Endothelial cell of umbilical vein (primary cell): Measurements from ENCODE around the gene NKG7. TPM values are rescaled to one million over a fixed set of nuclear protein-coding genes. Genes with fewer than 3 reads are reported as not detected.
"Not testable (repeated sequence)": the region's sequence is repeated elsewhere in the genome, so short reads cannot be mapped to it uniquely, and the experiment has no call there.

ENCODE experiments used
- BruUV-seq: library from RNA; stranded (reverse); fragments of 400-500 nt; replicated peaks from 2 replicates; lab custom pipeline; 2021; lab: Mats Ljungman, UMichigan
- CTCF ChIA-PET: fragments of 300-600, 350-600 bp; sonication (Branson Sonifier 250); formaldehyde crosslinking; loops from one replicate; lab custom pipeline; 2021; ENCODE audit warnings: antibody characterized with exemption, inconsistent platforms; lab: Charles Lee
- POLR2A ChIA-PET: fragments of 300-600, 350-600 bp; sonication (Branson Sonifier 250); formaldehyde crosslinking; loops from one replicate; lab custom pipeline; 2021; ENCODE audit warnings: antibody characterized with exemption, inconsistent platforms; lab: Charles Lee
- DNase-seq: peaks from one replicate; pipeline ENCODE4 v3.0.0-alpha.2; 2011; ENCODE audit warnings: low read depth, low spot score
- FAIRE-seq: peaks from 2 replicates; lab custom pipeline; 2011; peaks lifted over from hg19 to GRCh38; lab: Jason Lieb, UNC
- H2AFZ ChIP-seq: 2 replicates; pipeline ENCODE4 v1.6.0; 2012; ENCODE audit warnings: low read depth, low read length, control low read depth, inconsistent platforms
- H3K27ac ChIP-seq: 2 replicates; pipeline ENCODE4 v1.5.1; 2011; ENCODE audit warnings: low read depth, mild to moderate bottlenecking, control low read depth, low read length, moderate library complexity; ENCODE audit not compliant: insufficient read depth
- H3K27me3 ChIP-seq, 2 experiments: 2 replicates each; pipeline versions ENCODE4 v1.6.0 to v1.6.1; 2011; ENCODE audit warnings: low read length in 2 of 2, mixed read lengths in 1 of 2; ENCODE audit not compliant: control insufficient read depth in 2 of 2, insufficient read depth in 2 of 2
- H3K36me3 ChIP-seq, 2 experiments: 2 replicates in 1 of 2; 3 replicates in 1 of 2; pipeline ENCODE4 v1.5.1; 2011; ENCODE audit warnings: low read length in 2 of 2, mild to moderate bottlenecking in 1 of 2, moderate library complexity in 1 of 2; ENCODE audit not compliant: control insufficient read depth in 2 of 2, insufficient read depth in 2 of 2; ENCODE audit errors: extremely low read depth in 1 of 2
- H3K4me1 ChIP-seq: 3 replicates; pipeline ENCODE4 v1.5.1; 2011; ENCODE audit warnings: mild to moderate bottlenecking, low read length; ENCODE audit not compliant: control insufficient read depth, insufficient read depth; ENCODE audit errors: extremely low read depth
- H3K4me2 ChIP-seq: 2 replicates; pipeline ENCODE4 v1.6.1; 2011; ENCODE audit warnings: low read length, control low read depth, mixed read lengths; ENCODE audit not compliant: insufficient read depth
- H3K4me3 ChIP-seq, 3 experiments: fragments of 200-600 bp in 1 of 3; sonication (generic), shearing (Covaris generic) in 1 of 3; replicated peaks in 1 of 3; 2 replicates each; pipeline ENCODE4 v1.5.1; 2011 to 2016; ENCODE audit warnings: control low read depth in 3 of 3, low read length in 3 of 3, mild to moderate bottlenecking in 2 of 3, inconsistent platforms in 1 of 3, low read depth in 1 of 3, moderate library complexity in 1 of 3; ENCODE audit not compliant: insufficient read depth in 1 of 3
- H3K79me2 ChIP-seq: 2 replicates; pipeline ENCODE4 v1.6.0; 2012; ENCODE audit warnings: low read length, inconsistent platforms; ENCODE audit not compliant: control insufficient read depth, insufficient read depth
- H3K9ac ChIP-seq: replicated peaks from 2 replicates; pipeline ENCODE3; 2011; ENCODE audit warnings: low read length, control low read depth; ENCODE audit not compliant: insufficient read depth; ENCODE audit errors: extremely low read depth
- H3K9me1 ChIP-seq: replicated peaks from 3 replicates; pipeline ENCODE4 v1.6.0; 2011; ENCODE audit warnings: mild to moderate bottlenecking, low read length; ENCODE audit not compliant: control insufficient read depth, insufficient read depth; ENCODE audit errors: extremely low read depth
- H3K9me3 ChIP-seq: replicated peaks from 2 replicates; pipeline ENCODE4 v1.5.1; 2012; ENCODE audit warnings: low read length, inconsistent platforms; ENCODE audit not compliant: control insufficient read depth, insufficient read depth
- H4K20me1 ChIP-seq: replicated peaks from 2 replicates; pipeline ENCODE3; 2011; ENCODE audit warnings: mild to moderate bottlenecking, low read length; ENCODE audit not compliant: control insufficient read depth, insufficient read depth; ENCODE audit errors: extremely low read depth
- EZH2 ChIP-seq: IDR thresholded peaks from 2 replicates; pipeline ENCODE4 v1.6.1; 2012; ENCODE audit warnings: borderline replicate concordance, low read depth, mild to moderate bottlenecking, moderate library complexity, low read length, inconsistent platforms; ENCODE audit not compliant: severe bottlenecking
- FOS ChIP-seq: IDR thresholded peaks from 2 replicates; pipeline ENCODE4 v1.6.1; 2011; ENCODE audit warnings: mild to moderate bottlenecking, low read length, moderate library complexity, borderline replicate concordance; ENCODE audit not compliant: insufficient read depth
- GATA2 ChIP-seq: IDR thresholded peaks from 2 replicates; pipeline ENCODE4 v1.7.0; 2011; ENCODE audit warnings: low read depth, mild to moderate bottlenecking, moderate library complexity, mixed read lengths, low read length; ENCODE audit not compliant: insufficient read length, insufficient read depth
- JUN ChIP-seq: IDR thresholded peaks from 2 replicates; pipeline ENCODE4 v1.6.1; 2011; ENCODE audit warnings: borderline replicate concordance, low read depth; ENCODE audit not compliant: insufficient read length, insufficient read depth
- MAX ChIP-seq: IDR thresholded peaks from 2 replicates; pipeline ENCODE4 v1.6.1; 2011; ENCODE audit not compliant: insufficient read depth, insufficient read length
- MYC ChIP-seq: IDR thresholded peaks from one replicate; pipeline ENCODE4 v1.6.1; 2011; ENCODE audit warnings: mild to moderate bottlenecking, low read depth, low read length
- POLR2A ChIP-seq: IDR thresholded peaks from 2 replicates; pipeline ENCODE4 v1.6.1; 2012; ENCODE audit warnings: low read depth, mild to moderate bottlenecking, control low read depth, low read length
- POLR2AphosphoS5 ChIP-seq: IDR thresholded peaks from 2 replicates; pipeline ENCODE4 v1.6.1; 2012; ENCODE audit warnings: low read depth, mild to moderate bottlenecking, control low read depth, low read length, moderate library complexity; ENCODE audit not compliant: insufficient read depth
- dilution Hi-C: fragments of 300-500 bp; cut with MboI; formaldehyde crosslinking; loops from one replicate; pipeline ENCODE4 v1.15.0; 2019; ENCODE audit warnings: low sequenced_read_pairs; ENCODE audit not compliant: extremely low pct_ligation_motif_present
- intact Hi-C: fragments of 100-400 bp; cut with micrococcal nuclease; formaldehyde crosslinking; loops from one replicate; pipeline ENCODE4 v1.10.0; 2022
- polyA plus RNA-seq, 4 experiments: library from polyadenylated mRNA; depleted of rRNA in 3 of 4; stranded (reverse) in 3 of 4; unstranded in 1 of 4; fragments of >200 nt; gene quantifications; 2 replicates each; pipeline versions ENCODE4 v1.2.1 to v1.2.3, GENCODE V29; 2011 to 2012; ENCODE audit warnings: missing spikeins in 1 of 4
- total RNA-seq: library from RNA; stranded (reverse); gene quantifications from 2 replicates; pipeline ENCODE4 v1.2.3, GENCODE V29; 2021
- TF ChIP-seq, protein P1 (sequence below), 2 donors: IDR thresholded peaks; 1 replicate in 1 of 2; 2 replicates in 1 of 2; pipeline ENCODE4 v1.5.1; 2011; ENCODE audit warnings: low read length in 2 of 2, mild to moderate bottlenecking in 2 of 2, moderate library complexity in 2 of 2, control low read depth in 1 of 2, inconsistent platforms in 1 of 2, low read depth in 1 of 2; ENCODE audit not compliant: insufficient read depth in 1 of 2; ENCODE audit errors: extremely low read depth in 1 of 2

Gene NKG7
- total and polyA plus RNA-seq, 2 donors (not counting 3 experiments of a cell fraction or from before 2014, with no cell fraction given), result not detected

GRCh38 chr19:51416422-51416821 lies 44.0 kb upstream of the NKG7 start:
- dilution Hi-C loops, H3K9me1 ChIP-seq, H3K4me3 ChIP-seq, H4K20me1 ChIP-seq, FAIRE-seq, H3K27ac ChIP-seq, H3K4me1 ChIP-seq, H2AFZ ChIP-seq, H3K9me3 ChIP-seq, BruUV-seq, H3K36me3 ChIP-seq, H3K79me2 ChIP-seq, intact Hi-C loops, H3K9ac ChIP-seq, POLR2A ChIA-PET, H3K4me2 ChIP-seq, H3K27me3 ChIP-seq, DNase-seq: not testable (repeated sequence)
- CTCF ChIA-PET, result interaction anchor here (3.1 kb wide), 1 partner anchor 245 kb away, joined by 10 read pairs; no protein-coding TSS in a partner anchor

DNA sequence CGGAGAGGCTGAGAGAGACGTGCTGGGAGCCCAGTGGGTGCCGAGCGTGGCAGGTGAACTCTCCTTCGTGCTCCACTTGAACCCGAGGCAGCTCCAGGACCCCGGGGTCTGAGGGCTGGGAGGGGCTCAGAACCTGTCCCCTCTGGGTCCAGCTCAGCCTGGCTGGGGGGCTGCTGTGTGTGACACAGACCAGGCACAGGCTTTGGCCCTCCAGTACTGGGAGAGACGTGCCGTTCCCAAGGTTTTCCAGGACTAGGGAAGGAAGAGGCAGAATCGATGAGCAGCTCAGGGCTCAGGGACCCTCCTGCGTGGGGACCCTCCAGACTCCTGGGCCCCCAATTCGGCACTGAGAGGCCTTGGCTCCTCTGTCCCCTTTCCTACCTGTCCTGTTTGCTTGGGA lies 42.7 kb upstream of the NKG7 start:
- ChIA-PET POLR2A (no interaction called here), CTCF (no interaction called here)
- Histone ChIP-seq H4K20me1 (no peaks in the 10 kb centered on the region), H3K9me3 (no peaks in the 10 kb centered on the region), H3K36me3 (no peaks in the 10 kb centered on the region), H3K27me3 (no peaks in the 10 kb centered on the region), H3K9ac (no peak overlapping the region), H3K4me2 (no peak overlapping the region), H3K79me2 (no peaks in the 10 kb centered on the region), H3K9me1 (no peaks in the 10 kb centered on the region), H3K27ac (no peak overlapping the region), H3K4me3 (no peak overlapping the region), H2AFZ (no peak overlapping the region), H3K4me1 (no peaks in the 10 kb centered on the region)
- TF ChIP-seq, protein P1, sequence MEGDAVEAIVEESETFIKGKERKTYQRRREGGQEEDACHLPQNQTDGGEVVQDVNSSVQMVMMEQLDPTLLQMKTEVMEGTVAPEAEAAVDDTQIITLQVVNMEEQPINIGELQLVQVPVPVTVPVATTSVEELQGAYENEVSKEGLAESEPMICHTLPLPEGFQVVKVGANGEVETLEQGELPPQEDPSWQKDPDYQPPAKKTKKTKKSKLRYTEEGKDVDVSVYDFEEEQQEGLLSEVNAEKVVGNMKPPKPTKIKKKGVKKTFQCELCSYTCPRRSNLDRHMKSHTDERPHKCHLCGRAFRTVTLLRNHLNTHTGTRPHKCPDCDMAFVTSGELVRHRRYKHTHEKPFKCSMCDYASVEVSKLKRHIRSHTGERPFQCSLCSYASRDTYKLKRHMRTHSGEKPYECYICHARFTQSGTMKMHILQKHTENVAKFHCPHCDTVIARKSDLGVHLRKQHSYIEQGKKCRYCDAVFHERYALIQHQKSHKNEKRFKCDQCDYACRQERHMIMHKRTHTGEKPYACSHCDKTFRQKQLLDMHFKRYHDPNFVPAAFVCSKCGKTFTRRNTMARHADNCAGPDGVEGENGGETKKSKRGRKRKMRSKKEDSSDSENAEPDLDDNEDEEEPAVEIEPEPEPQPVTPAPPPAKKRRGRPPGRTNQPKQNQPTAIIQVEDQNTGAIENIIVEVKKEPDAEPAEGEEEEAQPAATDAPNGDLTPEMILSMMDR (IDR thresholded peaks at IDR 0.05; ENCODE audit: extremely low read depth in 1 of 2, insufficient read depth in 1 of 2, low read depth in 1 of 2, low read length in 2 of 2), result no peak
- no peak for TF ChIP-seq GATA2
- no peak for TF ChIP-seq POLR2AphosphoS5
- no peak for TF ChIP-seq MAX
- TF ChIP-seq FOS, result no peak
- TF ChIP-seq EZH2, result no peak
- no peak for TF ChIP-seq MYC
- no peak for TF ChIP-seq POLR2A
- TF ChIP-seq JUN, result no peak
- dilution Hi-C loops, result no loop called here
- DNase-seq, result no peak
- no TSS peak for BruUV-seq
- no peak for FAIRE-seq
- intact Hi-C loops, result no loop called here
